ENCODE measurements around the gene UBE2E2. TPM values are rescaled to one million over a fixed set of nuclear protein-coding genes. Genes with fewer than 3 reads are reported as not detected.

The UBE2E2 gene
- total and polyA plus RNA-seq, 2 of the 13 experiments (the other 11 are each of a cell fraction or from before 2014, with no cell fraction given): 0.77 to 1.5 TPM

GRCh38 chr3:23271876-23272741, 69.0 kb downstream of the UBE2E2 start (continued):
- TF ChIP-seq THAP9 (CRISPR knock-in tag; IDR thresholded peaks at IDR 0.05; ENCODE audit: borderline replicate concordance): no peak

GRCh38 chr3:23272820-23273219, 69.7 kb downstream of the UBE2E2 start:
- no peak overlapping the region for H3K27ac ChIP-seq (ENCODE audit: extremely low read length, insufficient read depth, low read length)
- no peaks in the 10 kb centered on the region for H3K36me3 ChIP-seq (replicated peaks in 1 of 2; ENCODE audit: control insufficient read depth in 1 of 2, insufficient read depth in 2 of 2, low read length in 2 of 2)
- in situ Hi-C loops (cut with HindIII; ENCODE audit: extremely low pct_ligation_motif_present, low pct_unique_long_range_greater_than_20kb): no loop called here
- H3K4me2 ChIP-seq (ENCODE audit: low read depth, low read length): no peak overlapping the region
- no TSS peak for BruUV-seq (replicated peaks)
- H3K79me2 ChIP-seq (ENCODE audit: insufficient read depth, low read length): no peaks in the 10 kb centered on the region
- no peak overlapping the region for H2AFZ ChIP-seq (ENCODE audit: low read length)
- FAIRE-seq: no peak
- no peaks in the 10 kb centered on the region for H3K27me3 ChIP-seq (ENCODE audit: control insufficient read depth in 1 of 2, insufficient read depth in 2 of 2, low read length in 2 of 2)
- H3K4me1 ChIP-seq (ENCODE audit: insufficient read depth, low read length): no peaks in the 10 kb centered on the region
- 31% methylated on average over 2 of the region's 2 CpGs for WGBS (ENCODE audit: low lambda C conversion rate)
- no peaks in the 10 kb centered on the region for H4K20me1 ChIP-seq (ENCODE audit: insufficient read depth, low read length)
- no peak for ATAC-seq
- intact Hi-C loops (cut with micrococcal nuclease; ENCODE audit: unreplicated experiment): no loop called here
- ChIA-PET POLR2A (no interaction called here), CTCF (ENCODE audit: low intra/inter-chr PET ratio, low total read pairs) (no interaction called here)
- H3K4me3 ChIP-seq (replicated peaks in 1 of 3; ENCODE audit: insufficient read depth in 1 of 3, low read depth in 2 of 3, low read length in 3 of 3): no peak overlapping the region
- no peak overlapping the region for H3K9ac ChIP-seq (ENCODE audit: insufficient read depth, low read depth, low read length)
- H3K9me3 ChIP-seq (ENCODE audit: low read length): no peaks in the 10 kb centered on the region
- DNase-seq (ENCODE audit: low spot score): no peak
- TF ChIP-seq ZNF775 (CRISPR knock-in tag; IDR thresholded peaks at IDR 0.05; ENCODE audit: borderline replicate concordance): no peak
- TF ChIP-seq HMGA1 (CRISPR knock-in tag; conservative IDR thresholded peaks at IDR 0.05): no peak
- no peak for TF ChIP-seq ZNF33B (CRISPR knock-in tag; IDR thresholded peaks at IDR 0.05)
- no peak for TF ChIP-seq ZNF484 (CRISPR knock-in tag; IDR thresholded peaks at IDR 0.05; ENCODE audit: borderline replicate concordance, low read depth)
- TF ChIP-seq HMG20A (CRISPR knock-in tag; IDR thresholded peaks at IDR 0.05; ENCODE audit: borderline replicate concordance): no peak
- TF ChIP-seq ZMYM4 (CRISPR knock-in tag; IDR thresholded peaks at IDR 0.05): no peak
- no peak for TF ChIP-seq ZNF280D (CRISPR knock-in tag; IDR thresholded peaks at IDR 0.05)
- TF ChIP-seq CSRNP2 (CRISPR knock-in tag; conservative IDR thresholded peaks at IDR 0.05; ENCODE audit: low read depth): no peak
- TF ChIP-seq ZNF333 (CRISPR knock-in tag; IDR thresholded peaks at IDR 0.05; ENCODE audit: borderline replicate concordance): no peak
- no peak for TF ChIP-seq GFI1 (CRISPR knock-in tag; IDR thresholded peaks at IDR 0.05; ENCODE audit: borderline replicate concordance)
- no peak for TF ChIP-seq MAZ (IDR thresholded peaks at IDR 0.05; ENCODE audit: borderline replicate concordance, low read depth, low read length)
- TF ChIP-seq MAZ (CRISPR knock-in tag; IDR thresholded peaks at IDR 0.05; ENCODE audit: low read depth): no peak
- TF ChIP-seq ZNF652 (CRISPR knock-in tag; IDR thresholded peaks at IDR 0.05; ENCODE audit: borderline replicate concordance, low read depth): no peak
- no peak for TF ChIP-seq ZSCAN29 (CRISPR knock-in tag; conservative IDR thresholded peaks at IDR 0.05)

Measured in HepG2 (cell line).